ELR (cell line): ENCODE data around the gene PHLDB1.
A peak's percentile ranks its signal among the peaks of the same experiment; 100 is the strongest.

Experiments used
- DNase-seq: peaks from one replicate; pipeline ENCODE4 v3.0.0-alpha.2; 2015; ENCODE audit warnings: low read depth

The PHLDB1 gene

GRCh38 chr11:118640332-118641154 is 33.1 kb downstream of the PHLDB1 start:
- DNase-seq = no peak

- no peak for DNase-seq
Observed at GRCh38 chr11:118641397-118642019, 34.1 kb downstream of the PHLDB1 start.

GRCh38 chr11:118643142-118643994 is 36.0 kb downstream of the PHLDB1 start:
- DNase-seq = no peak

- DNase-seq = no peak
Observed at GRCh38 chr11:118643995-118644345, 36.6 kb downstream of the PHLDB1 start.

GRCh38 chr11:118644496-118644895 is 37.1 kb downstream of the PHLDB1 start:
- no peak for DNase-seq

GRCh38 chr11:118645066-118645715 is 37.8 kb downstream of the PHLDB1 start:
- no peak for DNase-seq

- no peak for DNase-seq
Observed at GRCh38 chr11:118646393-118646792, 39.0 kb downstream of the PHLDB1 start.

GRCh38 chr11:118648291-118648690 is 40.9 kb downstream of the PHLDB1 start:
- no peak for DNase-seq

GRCh38 chr11:118649941-118650340 is 42.5 kb downstream of the PHLDB1 start:
- DNase-seq = no peak

- no peak for DNase-seq
Observed at GRCh38 chr11:118650366-118650765, 43.0 kb downstream of the PHLDB1 start.

- DNase-seq = no peak
Observed at GRCh38 chr11:118651820-118652219, 44.4 kb downstream of the PHLDB1 start.

- no peak for DNase-seq
Observed at GRCh38 chr11:118652681-118653181, 45.3 kb downstream of the PHLDB1 start.

- DNase-seq = no peak
Observed at GRCh38 chr11:118653684-118654390, 46.4 kb downstream of the PHLDB1 start.

GRCh38 chr11:118655486-118656190 is 48.2 kb downstream of the PHLDB1 start:
- no peak for DNase-seq

GRCh38 chr11:118656563-118657165 is 49.2 kb downstream of the PHLDB1 start:
- DNase-seq = no peak

- DNase-seq = peak; percentile 29
Observed at GRCh38 chr11:118657238-118657637, 49.8 kb downstream of the PHLDB1 start.

GRCh38 chr11:118657709-118658428 is 50.5 kb downstream of the PHLDB1 start:
- DNase-seq = no peak

- peak; percentile 47 for DNase-seq
Observed at GRCh38 chr11:118658429-118659313, 51.3 kb downstream of the PHLDB1 start.
